Hepatocyte (in vitro differentiated cells): ENCODE results near the gene CES5A. TPM values are rescaled to one million over a fixed set of nuclear protein-coding genes. Genes with fewer than 3 reads are reported as not detected.
"Not testable (repeated sequence)": the region's sequence is repeated elsewhere in the genome, so short reads cannot be mapped to it uniquely, and the experiment has no call there.

Experiments
- DNase-seq: peaks from one replicate; pipeline ENCODE4 v3.0.0-alpha.2; 2016; ENCODE audit warnings: low spot score
- H2AFZ ChIP-seq: fragments of 200-600 bp; sonication (generic); 2 replicates; pipeline ENCODE4 v1.6.0; 2016; ENCODE audit warnings: antibody characterized with exemption, mild to moderate bottlenecking
- H3K27ac ChIP-seq: fragments of 200-600 bp; sonication (generic); 2 replicates; pipeline ENCODE4 v1.5.1; 2016; ENCODE audit warnings: mild to moderate bottlenecking
- H3K27me3 ChIP-seq: fragments of 200-600 bp; sonication (generic); 2 replicates; pipeline ENCODE4 v1.6.1; 2016
- H3K36me3 ChIP-seq: fragments of 200-600 bp; sonication (generic); replicated peaks from 2 replicates; pipeline ENCODE4 v1.5.1; 2016; ENCODE audit warnings: low read depth; ENCODE audit not compliant: insufficient read depth
- H3K4me1 ChIP-seq: fragments of 200-600 bp; sonication (generic); 2 replicates; pipeline ENCODE4 v1.5.1; 2016; ENCODE audit warnings: mild to moderate bottlenecking, moderate library complexity; ENCODE audit not compliant: insufficient read depth
- H3K4me2 ChIP-seq: fragments of 200-600 bp; sonication (generic); 2 replicates; pipeline ENCODE4 v1.6.0; 2016
- H3K4me3 ChIP-seq: fragments of 200-600 bp; sonication (generic); 2 replicates; pipeline ENCODE4 v1.5.1; 2016; ENCODE audit warnings: mild to moderate bottlenecking
- H3K79me2 ChIP-seq: fragments of 200-600 bp; sonication (generic); 2 replicates; pipeline ENCODE4 v1.6.0; 2017; ENCODE audit warnings: mild to moderate bottlenecking
- H3K9me2 ChIP-seq: fragments of 200-600 bp; sonication (generic); replicated peaks from 2 replicates; pipeline ENCODE4 v1.6.0; 2017; ENCODE audit warnings: mild to moderate bottlenecking; ENCODE audit not compliant: insufficient read depth
- H3K9me3 ChIP-seq: fragments of 200-600 bp; sonication (generic); 2 replicates; pipeline ENCODE4 v1.5.1; 2016; ENCODE audit warnings: low read depth, mild to moderate bottlenecking
- H4K20me1 ChIP-seq: fragments of 200-600 bp; sonication (generic); 2 replicates; pipeline ENCODE4 v1.6.0; 2016; ENCODE audit warnings: mild to moderate bottlenecking; ENCODE audit not compliant: insufficient read depth, poor library complexity, severe bottlenecking
- EZH2 ChIP-seq: fragments of 200-600 bp; sonication (generic); IDR thresholded peaks from 2 replicates; pipeline ENCODE4 v1.6.1; 2016; ENCODE audit warnings: antibody characterized with exemption, mild to moderate bottlenecking, borderline replicate concordance
- EZH2phosphoT487 ChIP-seq: fragments of 200-600 bp; sonication (generic); IDR thresholded peaks from one replicate; pipeline ENCODE4 v1.6.1; 2018; ENCODE audit warnings: antibody characterized with exemption, mild to moderate bottlenecking, low read depth, moderate library complexity; ENCODE audit not compliant: unreplicated experiment, severe bottlenecking
- WGBS: methylation state at CpG from one replicate; pipeline ENCODE4 v1.1.6; 2016; ENCODE audit warnings: low lambda C conversion rate; ENCODE audit errors: missing lambda C conversion rate; 5-methylcytosine and 5-hydroxymethylcytosine counted together
- polyA plus RNA-seq: library from polyadenylated mRNA; unstranded; fragments of >200 nt; fragmentation: Nextera tagmentation; extraction: Ambion mirVana; gene quantifications from 2 replicates; pipeline ENCODE4 v1.2.1, GENCODE V29; 2016
- total RNA-seq: library from RNA; depleted of rRNA; stranded (reverse); fragments of >200 nt; gene quantifications from 2 replicates; pipeline ENCODE4 v1.2.3, GENCODE V29; 2014
- TF ChIP-seq, protein P1 (sequence below): fragments of 200-600 bp; sonication (generic); IDR thresholded peaks from 2 replicates; pipeline ENCODE4 v1.5.1; 2016; ENCODE audit warnings: antibody characterized with exemption, mild to moderate bottlenecking; ENCODE audit not compliant: poor library complexity

Gene CES5A
- total and polyA plus RNA-seq, 2 experiments from 2014 or later: not detected

DNA sequence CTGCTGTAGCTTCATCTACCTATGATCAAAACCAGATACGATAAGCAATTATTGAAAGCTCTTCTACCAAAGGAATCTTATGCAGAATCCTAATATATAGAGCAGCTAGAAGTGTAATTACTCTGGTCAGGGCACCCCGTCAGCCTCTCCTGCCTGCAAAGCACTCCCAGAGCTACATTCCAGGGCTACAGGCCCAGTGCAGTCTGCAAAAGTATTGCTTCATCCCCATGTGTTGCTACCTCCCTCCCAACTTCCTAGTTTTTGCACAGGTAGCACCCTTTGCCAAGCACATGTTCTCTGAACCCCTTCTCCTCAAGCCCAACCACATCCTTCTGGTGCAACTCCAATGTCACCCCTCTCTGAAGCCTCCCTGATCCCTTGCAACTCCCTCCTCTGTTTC lies 7.0 kb downstream of the CES5A start:
- Histone ChIP-seq H3K4me2 (no peak overlapping the region), H3K4me1 (no peaks in the 10 kb centered on the region), H4K20me1 (no peaks in the 10 kb centered on the region), H3K9me3 (no peaks in the 10 kb centered on the region), H3K27ac (no peak overlapping the region), H3K79me2 (no peaks in the 10 kb centered on the region), H3K36me3 (no peaks in the 10 kb centered on the region), H3K4me3 (no peak overlapping the region), H2AFZ (no peak overlapping the region), H3K9me2 (no peaks in the 10 kb centered on the region), H3K27me3 (no peaks in the 10 kb centered on the region)
- TF ChIP-seq, protein P1, sequence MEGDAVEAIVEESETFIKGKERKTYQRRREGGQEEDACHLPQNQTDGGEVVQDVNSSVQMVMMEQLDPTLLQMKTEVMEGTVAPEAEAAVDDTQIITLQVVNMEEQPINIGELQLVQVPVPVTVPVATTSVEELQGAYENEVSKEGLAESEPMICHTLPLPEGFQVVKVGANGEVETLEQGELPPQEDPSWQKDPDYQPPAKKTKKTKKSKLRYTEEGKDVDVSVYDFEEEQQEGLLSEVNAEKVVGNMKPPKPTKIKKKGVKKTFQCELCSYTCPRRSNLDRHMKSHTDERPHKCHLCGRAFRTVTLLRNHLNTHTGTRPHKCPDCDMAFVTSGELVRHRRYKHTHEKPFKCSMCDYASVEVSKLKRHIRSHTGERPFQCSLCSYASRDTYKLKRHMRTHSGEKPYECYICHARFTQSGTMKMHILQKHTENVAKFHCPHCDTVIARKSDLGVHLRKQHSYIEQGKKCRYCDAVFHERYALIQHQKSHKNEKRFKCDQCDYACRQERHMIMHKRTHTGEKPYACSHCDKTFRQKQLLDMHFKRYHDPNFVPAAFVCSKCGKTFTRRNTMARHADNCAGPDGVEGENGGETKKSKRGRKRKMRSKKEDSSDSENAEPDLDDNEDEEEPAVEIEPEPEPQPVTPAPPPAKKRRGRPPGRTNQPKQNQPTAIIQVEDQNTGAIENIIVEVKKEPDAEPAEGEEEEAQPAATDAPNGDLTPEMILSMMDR: no peak
- TF ChIP-seq EZH2phosphoT487 (no peak), EZH2 (no peak)
- no peak for DNase-seq
- WGBS: 83% methylated on average over 2 of the region's 2 CpGs

DNA sequence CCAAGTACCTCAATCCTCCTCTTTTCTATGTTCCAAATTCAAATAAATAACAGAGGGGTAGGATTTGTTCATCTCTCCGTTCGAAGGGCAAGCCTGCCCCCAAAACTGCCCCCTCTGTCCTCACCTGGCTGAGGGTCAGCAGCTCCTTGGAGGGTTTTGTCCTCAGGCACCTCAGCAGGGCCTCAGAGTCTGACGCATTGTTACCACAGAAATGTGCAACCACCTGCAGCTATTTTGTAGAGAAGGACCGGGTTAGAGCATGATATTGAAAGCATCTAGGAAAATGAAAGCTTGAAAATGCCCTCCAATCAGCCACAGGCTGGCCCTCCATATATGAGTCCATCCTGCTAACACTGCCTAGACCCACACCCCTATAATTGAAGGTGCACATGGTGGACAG lies 13.9 kb downstream of the CES5A start:
- no peak for TF ChIP-seq EZH2
- TF ChIP-seq, protein P1: no peak
- no peak for TF ChIP-seq EZH2phosphoT487
- no peaks in the 10 kb centered on the region for H3K4me1 ChIP-seq
- WGBS: 83% methylated on average over 4 of the region's 4 CpGs
- no peak overlapping the region for H3K4me2 ChIP-seq
- no peaks in the 10 kb centered on the region for H3K9me3 ChIP-seq
- no peaks in the 10 kb centered on the region for H3K9me2 ChIP-seq
- H2AFZ ChIP-seq: no peak overlapping the region
- no peaks in the 10 kb centered on the region for H3K36me3 ChIP-seq
- H3K4me3 ChIP-seq: no peak overlapping the region
- H3K27ac ChIP-seq: no peak overlapping the region
- peaks cover 5% of the 10 kb centered on the region for H3K27me3 ChIP-seq
- H4K20me1 ChIP-seq: no peaks in the 10 kb centered on the region
- DNase-seq: no peak
- no peaks in the 10 kb centered on the region for H3K79me2 ChIP-seq

GRCh38 chr16:55857650-55858049 lies 17.5 kb downstream of the CES5A start:
- 95% methylated on average over 1 of the region's 1 CpG for WGBS
- not testable (repeated sequence) for H4K20me1 ChIP-seq

GRCh38 chr16:55856950-55857349 lies 18.2 kb downstream of the CES5A start:
- H3K27me3 ChIP-seq: peaks cover 5% of the 10 kb centered on the region
- TF ChIP-seq EZH2phosphoT487 (no peak), EZH2 (no peak)
- TF ChIP-seq, protein P1: no peak
- whole genome bisulfite sequencing: 73% methylated on average over 3 of the region's 3 CpGs
- no peaks in the 10 kb centered on the region for H3K9me3 ChIP-seq
- H3K4me2 ChIP-seq: no peak overlapping the region
- no peaks in the 10 kb centered on the region for H4K20me1 ChIP-seq
- no peak overlapping the region for H3K4me3 ChIP-seq
- no peaks in the 10 kb centered on the region for H3K9me2 ChIP-seq
- no peaks in the 10 kb centered on the region for H3K4me1 ChIP-seq
- H2AFZ ChIP-seq: no peak overlapping the region
- no peak for DNase-seq
- no peak overlapping the region for H3K27ac ChIP-seq
- no peaks in the 10 kb centered on the region for H3K36me3 ChIP-seq
- H3K79me2 ChIP-seq: no peaks in the 10 kb centered on the region

More at GRCh38 chr16:55857650-55858049, 17.5 kb downstream of the CES5A start:
- not testable (repeated sequence) for DNase-seq, H3K79me2 ChIP-seq, H3K27ac ChIP-seq, H3K4me2 ChIP-seq, H3K36me3 ChIP-seq, H3K9me3 ChIP-seq, H2AFZ ChIP-seq, H3K4me1 ChIP-seq, H3K4me3 ChIP-seq, H3K9me2 ChIP-seq, H3K27me3 ChIP-seq
